Measurements from ENCODE around the gene TOMM40L.

DNA sequence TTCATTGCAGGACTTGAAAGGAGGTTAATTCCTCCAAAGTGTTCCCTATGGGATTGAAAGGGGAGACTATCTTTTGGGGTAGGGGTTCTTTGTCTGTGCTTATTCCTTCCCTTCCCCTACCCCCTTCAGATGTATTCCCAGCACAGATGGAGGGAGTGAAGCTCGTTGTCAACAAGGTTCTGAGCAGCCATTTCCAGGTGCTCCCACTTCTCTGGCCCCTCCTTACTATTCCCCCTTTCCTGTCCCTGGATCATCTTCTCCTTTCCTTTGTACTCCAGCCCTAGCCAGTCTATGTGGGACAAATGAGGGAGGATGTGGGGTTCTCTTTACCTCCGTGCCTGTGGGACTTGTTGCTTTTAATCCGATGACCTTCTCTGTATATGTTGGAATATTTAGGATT is 899 bp downstream of the TOMM40L start:
- TF ChIP-seq, protein P1, sequence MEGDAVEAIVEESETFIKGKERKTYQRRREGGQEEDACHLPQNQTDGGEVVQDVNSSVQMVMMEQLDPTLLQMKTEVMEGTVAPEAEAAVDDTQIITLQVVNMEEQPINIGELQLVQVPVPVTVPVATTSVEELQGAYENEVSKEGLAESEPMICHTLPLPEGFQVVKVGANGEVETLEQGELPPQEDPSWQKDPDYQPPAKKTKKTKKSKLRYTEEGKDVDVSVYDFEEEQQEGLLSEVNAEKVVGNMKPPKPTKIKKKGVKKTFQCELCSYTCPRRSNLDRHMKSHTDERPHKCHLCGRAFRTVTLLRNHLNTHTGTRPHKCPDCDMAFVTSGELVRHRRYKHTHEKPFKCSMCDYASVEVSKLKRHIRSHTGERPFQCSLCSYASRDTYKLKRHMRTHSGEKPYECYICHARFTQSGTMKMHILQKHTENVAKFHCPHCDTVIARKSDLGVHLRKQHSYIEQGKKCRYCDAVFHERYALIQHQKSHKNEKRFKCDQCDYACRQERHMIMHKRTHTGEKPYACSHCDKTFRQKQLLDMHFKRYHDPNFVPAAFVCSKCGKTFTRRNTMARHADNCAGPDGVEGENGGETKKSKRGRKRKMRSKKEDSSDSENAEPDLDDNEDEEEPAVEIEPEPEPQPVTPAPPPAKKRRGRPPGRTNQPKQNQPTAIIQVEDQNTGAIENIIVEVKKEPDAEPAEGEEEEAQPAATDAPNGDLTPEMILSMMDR (conservative IDR thresholded peaks at IDR 0.05; ENCODE audit: low read length): no peak
- TF ChIP-seq EZH2phosphoT487 (IDR thresholded peaks at IDR 0.05; ENCODE audit: borderline replicate concordance, low read depth, low read length): no peak
